Measurements from ENCODE around the gene NFYC.
A peak's percentile ranks its signal among the peaks of the same experiment; 100 is the strongest.

The NFYC gene

DNA sequence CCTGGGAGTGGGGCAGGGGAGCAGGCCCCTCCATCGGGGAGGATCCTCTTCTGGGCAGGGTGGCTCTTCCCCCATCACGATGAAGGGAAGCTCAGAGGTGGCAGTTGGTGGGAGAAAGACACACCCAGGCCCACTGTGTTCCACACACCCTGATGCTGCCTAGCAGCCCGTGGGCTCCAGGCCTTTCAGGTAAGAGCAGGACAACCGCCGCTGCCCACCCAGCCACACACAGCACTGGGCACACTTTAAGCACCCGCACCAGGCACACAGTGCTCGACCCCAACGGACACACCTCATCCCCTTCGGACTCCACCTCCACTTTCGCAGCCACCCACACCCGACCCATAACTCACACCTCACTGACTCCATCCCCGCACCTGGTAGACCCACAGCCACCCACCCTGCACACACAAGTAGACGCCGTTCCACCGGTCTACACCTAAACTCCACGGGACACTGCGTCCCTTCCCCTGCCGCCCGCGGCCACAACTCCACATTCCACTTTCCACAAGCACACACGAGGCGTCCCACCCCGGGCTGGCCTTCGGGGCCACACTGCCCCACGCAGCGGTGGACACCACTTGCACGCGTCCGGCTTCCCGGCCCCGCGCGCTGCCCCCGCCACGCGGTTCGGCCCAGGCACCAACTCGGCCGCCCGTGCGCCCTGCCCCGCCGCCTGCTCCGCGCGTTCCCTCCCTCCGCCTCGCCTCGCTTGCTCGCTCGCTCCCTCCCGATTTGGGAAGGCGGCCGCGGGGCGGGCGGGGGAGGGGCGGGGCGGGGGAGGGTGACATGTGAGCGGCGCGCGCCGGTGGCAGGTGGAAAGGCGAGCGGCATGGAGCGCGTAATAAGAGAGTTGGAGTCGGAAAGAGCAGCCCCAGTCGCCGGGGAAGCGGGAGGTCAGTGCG is 91.7 kb downstream of the NFYC start, which contains the start of gene KCNQ4:
Gene KCNQ4, plus strand, starts transcription at position 787 of the 905 bp plus-strand sequence. CDS start 307 bp downstream, outside the sequence.
- DNase-seq: peak; percentile 85

GRCh38 chr1:40784141-40784770 is 92.8 kb downstream of the NFYC start:
- DNase-seq: peak; percentile 44

GRCh38 chr1:40784771-40785151 is 93.3 kb downstream of the NFYC start:
- DNase-seq: no peak

GRCh38 chr1:40785446-40785845 is 93.9 kb downstream of the NFYC start:
- DNase-seq: no peak

- no peak for DNase-seq
Measured at GRCh38 chr1:40786171-40786994, 94.9 kb downstream of the NFYC start.

DNA sequence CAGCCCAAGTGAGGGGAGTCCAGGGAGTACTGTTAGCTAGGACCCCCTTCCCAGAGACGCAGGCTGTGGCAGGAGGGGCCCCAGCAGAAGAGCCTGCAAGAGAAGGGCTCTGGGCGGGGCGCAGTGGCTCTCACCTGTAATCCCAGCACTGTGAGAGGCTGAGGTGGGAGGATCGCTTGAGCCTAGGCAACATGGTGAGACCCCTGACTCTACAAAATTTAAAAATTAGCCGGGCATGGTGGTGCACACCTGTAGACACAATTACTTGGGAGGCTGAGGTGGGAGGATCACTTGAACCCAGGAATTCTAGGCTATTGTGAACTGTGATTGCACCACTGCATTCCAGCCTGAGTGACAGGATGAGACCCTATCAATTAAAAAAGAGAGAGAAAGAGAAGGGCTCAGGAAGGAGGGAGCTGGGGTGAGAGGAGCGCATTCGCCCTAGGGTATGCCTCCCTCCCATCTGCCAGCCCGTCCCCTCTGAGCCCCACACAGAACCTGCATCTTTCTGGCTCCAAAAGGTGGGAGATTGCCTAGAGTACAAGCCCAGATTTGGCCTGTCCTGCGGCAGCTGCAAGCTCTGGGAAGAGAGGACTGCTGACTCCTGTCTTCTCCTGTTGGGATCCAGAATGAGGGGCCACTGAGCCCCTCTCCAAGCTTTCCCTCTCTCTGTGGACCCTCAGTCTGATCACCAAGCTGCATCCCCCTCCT is 95.6 kb downstream of the NFYC start:
- DNase-seq: no peak

- no peak for DNase-seq
Measured at GRCh38 chr1:40787737-40788560, 96.4 kb downstream of the NFYC start.

- DNase-seq: no peak
Measured at GRCh38 chr1:40788561-40789341, 97.2 kb downstream of the NFYC start.

- DNase-seq: no peak
Measured at GRCh38 chr1:40789342-40789598, 97.8 kb downstream of the NFYC start.

GRCh38 chr1:40789661-40790430 is 98.3 kb downstream of the NFYC start:
- no peak for DNase-seq

- no peak for DNase-seq
Measured at GRCh38 chr1:40792036-40792435, 100.5 kb downstream of the NFYC start.

DNA sequence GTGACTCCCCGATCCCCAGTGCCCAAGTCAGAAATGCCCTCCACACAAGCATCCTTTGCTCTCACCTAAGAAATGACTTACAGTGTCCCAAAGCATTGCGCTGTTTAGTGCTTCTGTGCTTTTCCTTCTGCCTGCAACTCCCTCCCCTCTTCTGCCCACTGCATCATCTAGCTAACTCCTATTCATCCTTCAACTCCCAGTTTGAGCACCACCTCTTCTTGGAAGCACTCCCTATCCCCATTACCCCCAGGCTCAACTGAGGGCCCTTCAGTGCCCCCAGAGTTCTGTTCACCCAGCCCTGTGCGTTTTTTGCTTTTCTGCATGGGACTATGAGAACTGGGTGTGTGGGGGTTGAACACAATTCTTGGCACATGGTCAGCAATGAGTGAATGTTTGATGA is 102.1 kb downstream of the NFYC start:
- DNase-seq: no peak

- DNase-seq: no peak
Measured at GRCh38 chr1:40794048-40794447, 102.5 kb downstream of the NFYC start.

GRCh38 chr1:40794974-40795715 is 103.6 kb downstream of the NFYC start:
- DNase-seq: no peak

- DNase-seq: no peak
Measured at GRCh38 chr1:40795811-40796586, 104.5 kb downstream of the NFYC start.

DNA sequence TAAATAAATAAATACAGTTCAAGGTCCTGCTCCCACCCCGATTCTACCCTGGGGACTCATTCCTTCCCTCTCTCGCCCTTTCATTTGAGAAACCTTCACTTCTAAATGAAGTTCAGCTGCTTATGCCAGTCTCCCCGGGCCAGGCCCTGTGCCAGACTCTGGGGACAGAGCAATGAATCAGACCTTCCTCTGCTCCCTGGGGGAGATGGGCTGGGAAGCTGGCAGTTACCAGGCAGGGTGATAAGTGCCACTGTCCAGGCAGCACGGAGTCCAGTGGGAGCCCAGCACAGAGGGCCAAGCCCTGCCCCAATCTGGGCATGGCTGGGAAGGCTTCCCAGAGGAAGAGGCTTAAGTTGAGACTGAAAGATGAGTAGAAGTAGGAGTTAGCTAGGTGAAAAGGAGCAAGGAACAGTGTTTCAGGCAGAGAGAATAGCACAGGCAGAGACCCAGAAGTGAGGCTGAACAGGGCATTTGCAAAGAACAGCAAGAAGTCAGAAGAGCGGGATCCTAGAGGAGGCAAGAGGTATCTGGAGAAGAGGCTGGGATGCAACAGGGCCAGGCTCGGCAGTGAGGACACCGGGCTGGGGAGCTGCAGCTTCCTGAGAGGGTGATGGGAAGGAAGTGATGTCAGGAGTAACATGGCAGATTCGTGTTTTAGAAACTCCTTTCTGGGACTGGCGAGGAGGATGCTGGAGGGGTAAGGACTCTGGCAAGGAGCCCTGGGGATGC is 105.6 kb downstream of the NFYC start:
- no peak for DNase-seq

- no peak for DNase-seq
Measured at GRCh38 chr1:40797668-40798010, 106.1 kb downstream of the NFYC start.
